Activated CD4-positive, CD25-positive, alpha-beta regulatory T cell treated with anti-CD3 and anti-CD28 coated beads, Interleukin-2, amount 50 U/mL, for 24 hours (primary cell): Measurements from ENCODE around the gene CARS2.

Experiments used
- ATAC-seq, 2 donors: fragments of 150-1000 bp; cut with Tn5 transposase; one replicate each; pipeline ENCODE4 v1.10.0; 2021; ENCODE audit warnings: mild to moderate bottlenecking in 1 of 2, moderate library complexity in 1 of 2

The CARS2 gene

DNA sequence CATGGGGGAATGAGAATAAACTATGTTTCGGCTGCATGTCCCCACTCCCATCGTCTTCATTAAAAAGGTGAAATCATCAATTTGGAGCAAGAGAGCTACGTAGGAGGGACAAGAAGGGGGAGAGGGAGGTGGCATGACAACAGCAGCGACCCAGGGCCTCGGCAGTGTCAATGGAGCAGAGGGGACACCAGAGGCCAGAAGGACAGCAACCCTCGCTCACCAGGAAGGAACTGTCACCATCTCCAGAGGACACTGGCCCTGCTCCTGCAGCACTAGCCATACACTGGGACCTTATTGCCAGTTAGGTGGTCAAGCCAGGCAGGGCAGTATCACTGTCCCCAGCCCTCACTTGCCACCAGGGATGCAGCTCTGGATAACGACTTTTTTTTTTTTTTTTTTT is 56.4 kb downstream of the CARS2 start:
- no peak for ATAC-seq

GRCh38 chr13:110648848-110649421 is 57.0 kb downstream of the CARS2 start:
- no peak for ATAC-seq

GRCh38 chr13:110648146-110648819 is 57.6 kb downstream of the CARS2 start:
- ATAC-seq, result no peak

GRCh38 chr13:110647365-110647737 is 58.6 kb downstream of the CARS2 start:
- ATAC-seq, result no peak

GRCh38 chr13:110646442-110647364 is 59.2 kb downstream of the CARS2 start:
- ATAC-seq, result no peak

GRCh38 chr13:110645750-110646149 is 60.2 kb downstream of the CARS2 start:
- no peak for ATAC-seq

GRCh38 chr13:110644892-110645521 is 60.9 kb downstream of the CARS2 start:
- peak; percentile 53 to 63 for ATAC-seq

GRCh38 chr13:110643768-110644421 is 62.0 kb downstream of the CARS2 start:
- no peak for ATAC-seq

DNA sequence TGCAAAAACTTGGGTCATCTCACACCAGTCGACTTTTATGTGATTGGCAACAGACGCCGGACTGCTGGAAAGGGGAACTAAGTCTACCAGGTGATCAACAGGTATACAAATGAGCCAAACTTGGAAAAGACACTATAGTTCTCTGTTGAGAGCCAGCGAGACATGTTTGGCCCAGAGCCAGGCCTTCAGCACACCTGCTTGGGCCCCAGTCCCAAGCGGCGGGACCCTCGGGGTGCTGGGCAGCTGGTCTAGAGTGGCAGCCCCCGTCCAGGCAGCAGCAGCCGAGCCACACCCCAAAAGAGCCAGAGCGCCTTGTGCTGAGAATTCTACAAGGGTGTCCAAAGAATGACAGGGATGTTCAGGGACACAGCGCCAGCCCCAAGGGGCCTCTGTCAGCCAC is 62.6 kb downstream of the CARS2 start:
- no peak for ATAC-seq

GRCh38 chr13:110642291-110642981 is 63.5 kb downstream of the CARS2 start:
- ATAC-seq, result no peak

- ATAC-seq, result no peak
These were observed 64.6 kb downstream of the CARS2 start for GRCh38 chr13:110641055-110642015.

GRCh38 chr13:110640591-110641029 is 65.3 kb downstream of the CARS2 start:
- peak in 1 of 2 donors; percentile 5 for ATAC-seq

DNA sequence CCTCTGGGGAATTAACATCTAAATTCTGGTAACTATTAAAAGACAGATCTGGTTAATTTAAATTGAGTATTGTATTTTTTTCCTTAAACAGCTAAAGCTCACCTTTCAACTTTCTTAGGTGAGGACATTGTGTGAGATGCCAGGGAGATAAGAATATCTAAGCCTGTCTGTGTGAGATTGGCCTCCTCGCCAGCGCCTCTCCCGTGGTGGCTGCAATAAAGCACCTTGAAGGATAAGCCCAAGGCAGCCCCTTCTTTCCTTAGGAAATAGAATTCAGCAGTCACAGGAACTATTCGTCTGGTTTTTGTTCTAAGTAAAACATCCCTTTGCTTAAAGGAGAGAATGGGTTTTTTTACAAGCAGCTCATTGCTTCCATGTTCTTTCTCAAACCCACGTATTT is 66.0 kb downstream of the CARS2 start:
- no peak for ATAC-seq

GRCh38 chr13:110638814-110639806 is 66.8 kb downstream of the CARS2 start:
- no peak for ATAC-seq

DNA sequence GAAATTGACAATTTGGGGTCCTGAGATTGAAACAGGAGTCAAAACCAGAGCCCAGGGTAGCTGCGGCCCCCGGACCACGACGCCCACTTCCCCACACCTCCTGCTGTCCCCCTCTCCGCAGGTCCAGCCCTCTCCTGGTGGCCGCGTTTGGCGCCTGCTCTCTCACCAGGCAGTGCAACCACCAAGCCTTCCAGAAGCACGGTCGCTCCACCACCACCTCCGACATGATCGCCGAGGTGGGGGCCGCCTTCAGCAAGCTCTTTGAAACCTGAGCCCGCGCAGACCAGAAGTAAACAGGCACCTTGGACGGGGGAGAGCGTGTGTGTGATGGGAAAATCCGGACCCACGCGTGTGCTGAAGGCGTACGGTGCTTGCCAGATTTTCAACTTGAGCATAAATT is 67.7 kb downstream of the CARS2 start:
- ATAC-seq, result no peak

DNA sequence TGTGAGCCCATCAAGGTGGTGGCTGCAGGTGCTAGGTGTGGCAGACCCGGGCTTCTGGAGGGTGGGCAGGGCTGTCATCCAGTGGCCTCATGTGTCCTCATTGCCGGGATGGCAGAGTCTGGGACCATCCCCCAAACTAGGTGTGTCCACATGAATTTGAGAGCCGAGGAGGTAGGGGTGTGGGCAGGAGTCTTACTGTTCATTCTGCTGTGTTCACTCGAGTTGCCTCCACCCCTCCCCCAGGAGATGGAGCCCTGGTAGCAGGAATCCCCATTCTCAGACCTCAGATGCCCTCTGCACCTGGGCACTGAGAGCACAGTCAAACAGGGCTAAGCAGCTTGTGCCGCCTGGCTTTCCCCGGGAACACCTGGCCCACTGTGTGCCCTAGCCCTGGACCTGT is 68.2 kb downstream of the CARS2 start:
- no peak for ATAC-seq

DNA sequence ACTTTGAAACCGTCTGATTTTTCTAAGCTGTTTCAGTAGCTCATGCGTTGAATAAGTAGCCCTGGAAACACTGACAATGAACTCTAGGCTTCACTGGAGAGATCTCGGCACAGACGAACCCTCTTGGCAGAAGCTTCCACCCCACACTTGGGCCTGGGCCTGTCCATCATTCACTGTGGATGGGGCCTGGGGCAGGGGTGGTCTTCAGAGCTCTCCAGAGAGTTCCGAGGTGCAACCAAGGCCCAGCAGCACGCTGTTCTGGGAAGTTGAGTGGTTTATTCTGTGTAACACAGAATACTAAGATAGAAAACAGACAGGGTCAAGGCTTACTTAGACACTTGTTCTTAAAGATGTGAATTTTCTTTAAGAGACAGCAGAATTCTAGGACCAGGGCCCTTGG is 68.6 kb downstream of the CARS2 start:
- no peak for ATAC-seq

DNA sequence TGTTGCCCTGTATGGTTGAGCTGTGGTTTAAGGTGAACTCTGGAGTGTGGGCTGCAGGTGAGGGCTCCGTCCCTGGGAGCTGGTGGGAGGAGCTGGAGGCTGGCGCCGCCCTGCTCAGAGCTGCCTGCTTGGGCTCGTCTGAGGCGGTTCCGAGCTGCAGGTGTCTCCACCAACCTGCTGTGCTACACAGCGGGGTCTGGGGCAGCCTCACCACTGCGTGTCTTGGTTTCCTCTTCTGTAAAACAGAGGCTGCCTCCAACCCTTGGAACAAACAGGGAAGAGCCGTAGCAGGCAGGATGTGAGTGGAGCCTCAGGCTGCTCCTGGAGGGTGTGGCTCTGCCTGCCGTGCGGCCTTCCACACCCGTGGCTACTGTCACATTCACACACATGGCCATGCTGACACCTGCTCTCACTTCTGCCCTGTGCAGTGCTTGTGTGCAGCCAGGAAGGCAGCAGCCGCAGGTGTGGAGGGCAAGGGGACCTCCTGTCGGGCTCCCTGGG is 69.2 kb downstream of the CARS2 start:
- ATAC-seq, result peak in 1 of 2 donors; percentile 17

- no peak for ATAC-seq
These were observed 69.9 kb downstream of the CARS2 start for GRCh38 chr13:110636053-110636475.
